Inflammatory macrophage treated with lipopolysaccharide for 4 hours (primary cell): ENCODE measurements around the gene PSMB3.
A peak's percentile ranks its signal among the peaks of the same experiment; 100 is the strongest.

Experiments
- DNase-seq: peaks from one replicate; pipeline ENCODE4 v3.0.0-alpha.2; 2020

The PSMB3 gene

DNA sequence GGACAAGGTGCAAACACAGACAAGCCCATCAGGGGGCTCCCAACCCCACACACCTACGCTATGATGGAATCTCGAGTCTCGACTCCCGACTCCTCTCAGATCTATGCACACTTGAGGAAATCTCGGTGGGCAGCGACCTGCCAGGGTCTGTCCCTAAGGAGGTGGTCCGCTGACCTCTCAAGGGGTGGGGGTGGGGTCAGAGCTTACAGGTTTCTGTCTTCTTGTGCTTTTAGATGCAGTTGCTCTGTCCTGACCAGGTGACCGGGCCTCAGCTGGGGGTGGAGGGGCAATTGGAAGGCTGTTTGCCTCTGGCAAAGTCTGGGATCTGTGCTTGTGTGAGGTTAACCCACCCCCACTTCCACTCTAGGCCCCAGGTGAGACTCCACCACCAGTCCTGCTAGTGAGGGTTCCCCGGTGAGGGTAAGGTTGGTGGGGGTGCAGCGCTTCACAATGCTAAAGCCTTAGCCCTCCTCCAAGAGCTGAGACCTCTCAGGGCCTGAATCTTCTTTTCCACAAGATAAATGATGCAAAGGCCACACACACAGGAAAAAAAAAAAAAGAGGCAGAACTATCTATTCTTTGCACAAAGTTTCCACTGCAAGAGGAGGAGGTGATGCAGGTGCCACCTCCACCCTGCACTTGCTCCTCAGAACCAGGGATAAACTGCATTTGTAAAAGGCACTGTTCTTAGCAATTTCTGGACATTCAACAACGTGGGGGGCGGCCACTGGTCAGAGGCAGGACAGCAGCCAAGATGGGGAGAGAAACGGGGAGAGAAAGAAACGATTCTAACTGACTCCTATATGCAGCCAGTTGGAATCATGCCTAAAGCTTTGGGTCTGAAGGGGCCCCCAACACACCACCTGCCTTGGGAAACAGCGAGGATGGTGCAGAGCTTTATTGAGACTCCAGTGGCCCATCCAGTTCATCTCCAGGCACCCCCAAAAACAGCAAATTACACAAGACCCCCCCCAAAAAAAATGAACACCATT lies 18.3 kb upstream of the PSMB3 start:
- DNase-seq, result no peak

DNA sequence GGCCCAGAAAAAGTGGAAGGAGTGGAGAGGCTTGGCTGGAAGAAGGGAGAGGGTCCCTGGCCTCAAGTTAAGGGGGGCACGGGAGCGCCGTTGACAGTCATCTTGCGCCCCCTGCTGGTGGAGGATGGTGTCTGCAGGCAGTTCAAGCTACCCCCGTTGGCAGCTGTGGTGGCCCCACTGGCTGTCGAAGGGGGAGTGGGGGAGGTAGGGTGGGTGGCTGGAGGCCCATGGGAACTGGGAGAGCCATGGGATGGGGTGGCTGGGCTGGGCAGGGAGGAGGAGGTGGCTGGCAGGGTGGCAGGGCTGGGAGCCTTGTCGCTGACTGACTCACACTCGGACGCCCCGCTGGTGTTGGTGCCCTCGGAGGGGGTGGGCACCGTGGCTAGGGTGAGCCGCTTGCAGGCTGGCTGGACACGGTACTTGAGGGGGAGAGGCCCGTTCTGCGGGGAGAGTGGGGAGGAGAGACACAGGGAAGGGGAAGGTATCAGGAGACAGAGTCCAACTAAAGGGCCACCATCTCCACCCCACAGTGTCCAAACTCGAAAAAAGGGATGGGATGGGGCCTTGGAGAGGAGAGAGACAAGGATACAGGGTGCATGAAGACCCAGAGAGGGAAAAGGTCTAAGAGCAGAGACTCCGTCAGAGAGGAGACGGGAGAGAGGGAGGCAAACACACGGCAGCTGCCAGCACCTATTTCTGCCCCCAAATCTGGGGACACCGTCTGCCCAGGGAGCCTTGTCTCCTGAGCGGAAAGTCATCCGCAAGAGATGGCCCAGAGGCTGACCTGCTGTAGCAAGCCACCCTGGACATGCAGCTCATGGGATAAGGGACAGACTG lies 17.2 kb upstream of the PSMB3 start:
- DNase-seq, result peak; percentile 45

DNA sequence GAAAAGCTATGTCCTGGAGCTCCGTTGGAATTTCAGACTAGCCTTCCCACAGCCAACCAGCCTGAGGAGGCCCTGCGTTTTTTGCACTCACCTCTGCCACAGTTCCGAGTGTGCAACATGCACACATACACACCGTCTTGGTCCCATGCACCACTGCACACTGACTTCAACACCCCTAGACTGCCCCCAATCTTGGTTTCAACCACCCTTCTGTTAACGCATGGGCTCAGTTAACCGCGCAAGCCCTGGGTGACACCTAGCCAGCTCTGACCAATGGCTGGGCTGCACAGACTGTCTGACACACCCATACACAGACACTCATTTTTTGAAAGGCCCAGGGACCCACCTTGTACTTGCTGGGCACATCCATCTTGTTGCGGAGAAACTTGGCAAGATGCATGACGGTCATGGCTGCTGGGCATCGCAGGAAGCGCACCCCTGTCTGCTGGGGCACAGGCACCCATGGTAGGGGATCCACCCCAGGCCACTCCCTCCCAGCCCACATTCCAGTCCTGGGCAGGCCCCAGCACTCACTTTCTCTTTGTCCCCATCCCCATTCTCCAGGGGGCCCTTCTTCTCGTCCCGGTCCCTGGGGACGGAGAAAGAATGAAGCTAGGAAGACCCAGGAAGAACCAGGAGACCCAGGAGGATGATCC lies 14.4 kb upstream of the PSMB3 start:
- no peak for DNase-seq

DNA sequence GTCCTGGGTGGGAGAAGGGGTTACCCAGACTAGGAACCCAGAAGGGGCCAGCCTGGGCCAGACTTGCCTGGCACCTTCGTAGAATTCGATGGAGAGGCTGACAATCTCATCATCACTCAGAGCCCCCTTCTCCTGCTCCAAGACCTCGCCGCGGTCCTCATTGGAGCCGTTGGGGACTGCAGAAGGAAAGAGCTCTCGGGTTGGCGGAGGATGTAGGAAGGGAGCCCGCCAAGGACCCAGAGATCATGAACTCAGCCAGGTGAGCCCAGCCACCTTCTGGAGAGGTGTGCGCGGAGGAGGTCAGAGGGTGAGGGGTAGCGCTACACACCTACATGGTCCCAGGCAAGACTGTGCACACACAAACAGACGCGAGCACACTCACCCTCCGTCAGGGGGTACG lies 13.9 kb upstream of the PSMB3 start:
- DNase-seq, result no peak

DNA sequence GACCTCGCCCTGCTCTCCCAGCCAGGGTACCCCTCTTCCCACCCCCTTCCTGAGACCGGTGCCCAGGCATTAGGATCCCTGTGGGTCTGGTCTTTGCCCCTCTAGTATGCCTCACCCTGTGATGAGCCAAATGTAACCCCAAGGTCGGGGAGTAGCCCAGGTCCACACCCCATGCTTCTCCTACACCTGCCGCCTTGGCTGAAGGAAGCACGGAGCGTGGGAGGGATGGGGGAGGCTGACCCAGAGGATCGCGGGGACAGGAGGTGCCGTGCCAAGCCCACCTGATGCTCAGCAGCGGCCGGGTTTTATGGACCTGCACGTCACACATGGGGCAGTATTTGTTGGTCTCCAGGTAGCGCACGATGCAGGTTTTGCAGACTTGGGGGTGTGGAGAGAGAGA lies 13.2 kb upstream of the PSMB3 start:
- no peak for DNase-seq

DNA sequence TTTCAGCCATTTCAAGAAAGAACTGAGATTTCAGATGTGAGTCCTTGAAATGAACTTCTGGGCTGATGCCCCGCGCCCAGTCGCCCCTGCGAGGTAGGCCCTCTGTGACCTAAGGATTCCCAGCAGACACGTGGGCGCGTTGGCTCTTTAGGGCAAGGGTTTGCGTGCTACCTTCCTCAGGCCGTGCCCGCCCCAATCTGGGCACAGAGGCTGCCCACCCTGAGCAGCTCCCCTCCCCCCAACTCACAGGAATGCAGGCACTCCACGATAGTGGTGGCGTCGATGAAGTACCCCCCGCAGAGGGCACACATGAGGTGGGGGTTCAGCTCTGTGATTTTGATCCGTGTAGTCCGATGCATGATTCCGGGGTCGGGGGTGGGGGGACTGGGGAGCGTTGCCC lies 12.5 kb upstream of the PSMB3 start:
- no peak for DNase-seq

DNA sequence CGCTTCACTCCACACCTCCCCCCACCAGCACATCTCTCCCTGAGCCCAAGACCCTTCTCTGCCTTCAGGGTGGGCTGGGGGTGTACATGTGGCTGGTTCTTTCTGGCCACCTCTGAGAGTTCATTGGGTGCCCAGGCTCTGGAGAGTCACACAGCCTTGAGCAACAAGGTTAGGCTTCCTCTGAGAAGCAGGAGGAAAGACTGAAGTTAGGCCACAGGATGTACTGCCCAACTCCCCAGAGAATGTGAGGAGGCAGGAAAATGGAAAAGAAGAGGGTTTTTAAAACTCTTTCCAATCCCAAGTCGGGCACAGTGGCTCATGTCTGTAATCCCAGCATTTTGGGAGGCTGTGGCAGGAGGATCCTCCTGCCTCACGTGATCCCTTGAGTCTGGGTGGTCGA lies 11.7 kb upstream of the PSMB3 start:
- no peak for DNase-seq

DNA sequence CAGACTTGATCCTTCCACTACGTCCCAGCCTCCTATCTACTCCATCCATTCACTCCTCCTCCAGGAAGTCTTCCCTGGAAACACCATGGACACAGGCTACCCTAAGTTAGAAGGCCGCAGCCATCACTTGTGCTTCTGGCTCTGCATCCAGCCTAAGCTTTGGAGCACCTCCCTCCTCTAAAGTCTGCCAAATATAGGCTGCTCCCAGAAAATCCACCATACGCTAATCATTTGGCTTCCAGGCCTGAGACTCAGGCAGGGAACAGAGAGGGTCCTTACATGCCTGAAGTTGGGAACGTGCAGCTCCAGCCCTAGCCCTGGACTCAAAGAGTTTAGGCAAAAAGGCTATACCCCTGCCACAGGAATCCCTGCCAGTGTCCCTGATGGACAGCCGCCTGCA lies 11.1 kb upstream of the PSMB3 start:
- no peak for DNase-seq

DNA sequence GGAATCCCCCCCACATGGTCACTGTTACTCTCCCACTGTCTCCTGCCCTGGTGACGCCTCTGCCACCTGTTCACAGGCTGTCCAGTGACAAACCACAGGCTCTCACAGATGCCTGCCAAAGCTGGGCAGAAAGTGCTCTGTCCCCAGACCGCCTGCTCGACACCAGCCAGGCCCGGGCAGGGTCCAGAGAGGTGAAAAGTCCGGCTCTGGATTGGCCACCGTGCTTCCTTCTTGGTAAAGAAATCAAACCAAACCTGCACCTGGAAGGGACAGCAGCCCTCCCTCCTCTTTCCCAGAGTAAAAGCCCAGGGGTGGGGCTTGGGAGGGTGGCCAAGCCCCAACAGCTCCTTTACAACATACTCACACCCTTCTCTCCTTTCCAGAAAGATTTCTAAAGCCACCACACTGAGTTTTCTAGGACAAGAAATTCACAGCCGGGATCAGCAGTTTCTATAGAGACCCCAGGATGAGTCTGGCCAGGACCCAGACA lies 10.6 kb upstream of the PSMB3 start:
- no peak for DNase-seq

DNA sequence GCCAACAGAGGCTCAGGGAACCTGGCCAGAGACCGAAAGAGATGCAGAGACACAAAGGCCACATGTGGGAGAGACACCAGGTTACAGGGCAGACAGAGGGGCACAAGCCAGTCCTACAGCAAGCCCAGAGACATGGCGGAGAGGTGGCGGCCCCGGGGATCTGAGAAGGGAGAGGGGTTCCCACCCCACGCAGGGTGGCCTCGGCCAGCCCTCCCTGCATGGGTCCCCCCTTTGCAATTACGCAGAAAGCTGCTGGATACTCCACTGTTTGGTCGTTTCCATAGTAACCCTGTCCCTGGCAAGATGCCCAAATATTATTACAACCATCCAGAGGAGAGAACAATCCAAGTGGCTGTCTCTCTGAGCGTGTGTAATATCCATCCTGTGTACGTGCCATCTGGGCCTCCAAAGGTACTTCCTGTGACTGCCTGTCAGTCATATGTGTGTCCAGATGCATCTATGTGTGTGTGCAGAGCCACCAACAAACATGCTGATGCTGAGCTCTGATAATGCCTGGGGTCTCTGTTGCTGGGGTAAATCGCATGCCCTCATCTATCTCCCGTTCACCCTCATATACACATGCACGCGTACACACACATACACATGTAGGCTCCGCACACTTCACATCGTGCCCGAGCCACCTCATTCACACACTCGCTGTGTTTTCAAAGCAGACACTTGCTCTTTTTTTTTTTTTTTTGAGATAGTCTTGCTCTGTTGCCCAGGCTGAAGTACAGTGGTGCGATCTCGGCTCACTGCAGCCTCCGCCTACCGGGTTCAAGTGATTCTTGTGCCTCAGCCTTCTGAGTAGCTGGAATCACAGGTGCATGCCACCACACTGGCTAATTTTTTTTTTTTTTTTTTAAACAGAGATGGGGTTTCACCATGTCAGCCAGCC lies 9.9 kb upstream of the PSMB3 start:
- no peak for DNase-seq

DNA sequence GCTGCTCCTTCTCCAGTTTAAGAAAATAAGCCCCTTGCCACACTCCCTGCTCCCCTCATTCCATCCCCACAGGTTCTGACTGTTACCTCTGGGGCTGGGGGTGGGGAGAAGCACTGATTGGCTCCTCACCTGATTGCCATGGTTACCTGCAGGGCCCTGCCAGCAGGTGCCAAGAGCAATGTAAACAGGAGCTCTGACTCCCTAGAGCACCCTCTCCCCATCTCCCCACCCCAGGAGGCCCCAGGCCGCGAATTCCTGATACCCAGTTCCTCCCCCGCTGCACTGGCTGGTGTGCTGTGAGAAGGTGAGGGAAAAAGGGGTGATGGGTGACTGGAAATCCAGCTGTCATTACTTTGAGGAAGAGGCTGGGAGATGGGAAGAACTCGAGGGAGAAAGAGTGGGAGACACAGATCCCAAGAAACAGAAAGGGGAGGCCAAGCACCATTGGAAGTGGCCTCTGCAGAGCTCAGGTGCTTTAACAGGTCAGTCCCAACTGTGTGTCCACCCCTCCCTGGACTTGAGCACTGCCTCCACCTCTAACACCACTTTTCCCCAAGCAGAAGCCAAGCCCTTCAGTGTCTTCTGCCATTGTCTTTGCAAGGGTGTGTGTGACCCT lies 8.9 kb upstream of the PSMB3 start:
- no peak for DNase-seq

DNA sequence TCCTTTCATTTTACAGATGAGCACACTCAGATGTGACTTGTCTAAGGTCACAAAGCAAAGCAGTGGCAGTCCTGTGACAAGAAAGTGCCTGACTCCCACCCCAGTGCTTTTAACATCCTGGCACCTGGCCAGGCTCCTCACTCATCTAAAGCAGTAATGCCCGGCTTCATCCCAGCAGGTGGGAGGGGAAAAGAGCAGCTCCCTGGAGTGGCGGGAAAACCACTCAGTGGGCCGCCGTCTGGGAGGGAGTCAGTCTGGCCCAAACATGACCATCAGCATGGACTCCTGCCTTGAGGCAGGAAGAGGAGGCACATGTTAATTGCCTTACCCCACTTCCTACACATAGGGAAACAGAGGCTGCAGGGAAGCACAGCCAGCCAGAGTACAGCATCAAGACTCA lies 7.0 kb upstream of the PSMB3 start:
- no peak for DNase-seq

DNA sequence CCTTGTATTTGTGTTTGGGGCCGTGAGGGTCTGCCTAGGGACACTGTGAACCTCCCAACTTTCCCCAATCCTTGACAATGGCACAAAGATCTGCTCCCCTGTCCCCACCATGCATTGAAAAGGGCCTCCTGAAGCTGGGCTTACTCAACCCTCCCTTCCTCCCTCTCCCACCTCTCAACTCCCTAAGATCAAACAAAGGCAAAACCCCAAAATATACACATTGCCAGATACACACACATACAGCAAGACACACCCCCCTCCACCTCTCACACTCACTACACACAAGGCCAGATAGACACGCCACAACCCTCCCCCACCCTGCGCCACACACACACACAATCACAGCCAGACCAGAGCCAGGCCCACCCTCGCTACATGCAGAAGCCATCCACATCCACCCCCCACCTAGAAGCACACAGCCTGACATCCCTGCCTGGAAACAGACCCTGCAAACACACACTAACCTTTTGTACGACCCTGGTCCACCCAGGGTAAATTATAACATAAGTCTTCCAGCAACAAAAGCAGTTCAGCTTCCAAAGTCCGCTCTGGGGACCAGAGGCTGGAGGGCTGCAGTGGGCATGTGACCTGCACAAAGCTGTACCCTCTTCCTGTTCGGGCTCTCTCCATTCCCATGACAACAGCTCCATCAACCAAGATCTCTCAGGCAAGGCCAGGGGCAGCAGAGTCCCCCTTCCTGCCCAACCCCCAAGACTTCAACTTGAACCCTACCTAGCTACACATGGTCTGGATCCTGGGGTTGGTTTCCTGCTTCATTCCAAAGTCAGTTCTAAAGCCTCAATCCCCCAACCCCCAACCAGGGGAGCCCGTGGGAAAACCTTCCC lies 6.3 kb upstream of the PSMB3 start:
- no peak for DNase-seq

DNA sequence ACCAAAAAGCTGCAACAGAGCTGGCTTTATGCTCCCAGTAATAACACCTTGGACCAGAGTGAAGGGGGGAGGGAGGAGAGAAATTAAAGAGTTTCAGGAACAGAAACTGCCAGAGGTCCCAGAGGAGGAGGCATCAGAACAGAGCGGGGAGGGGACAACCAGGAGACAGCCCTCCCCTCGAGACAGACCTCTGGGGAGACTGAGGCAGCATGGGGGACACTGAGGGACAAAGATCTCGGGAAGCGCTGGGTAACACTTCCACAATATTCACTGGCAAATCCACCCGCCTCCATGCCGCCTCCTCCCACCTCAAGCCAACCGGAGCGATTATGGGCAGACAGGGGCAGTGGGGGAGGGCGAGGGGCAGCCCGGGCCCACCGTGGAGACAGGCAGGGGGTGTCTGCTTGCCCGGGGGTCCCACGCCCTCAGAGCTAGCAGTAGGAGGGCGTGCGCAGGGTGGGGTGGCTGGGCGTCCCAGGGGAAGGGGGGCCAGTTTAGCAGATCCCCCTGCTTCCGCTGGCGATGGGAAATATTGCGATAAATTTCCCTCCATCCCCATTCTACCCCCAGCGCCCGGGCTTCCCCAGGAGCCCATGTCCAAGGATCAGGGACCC lies 5.6 kb upstream of the PSMB3 start:
- peak; percentile 29 for DNase-seq

DNA sequence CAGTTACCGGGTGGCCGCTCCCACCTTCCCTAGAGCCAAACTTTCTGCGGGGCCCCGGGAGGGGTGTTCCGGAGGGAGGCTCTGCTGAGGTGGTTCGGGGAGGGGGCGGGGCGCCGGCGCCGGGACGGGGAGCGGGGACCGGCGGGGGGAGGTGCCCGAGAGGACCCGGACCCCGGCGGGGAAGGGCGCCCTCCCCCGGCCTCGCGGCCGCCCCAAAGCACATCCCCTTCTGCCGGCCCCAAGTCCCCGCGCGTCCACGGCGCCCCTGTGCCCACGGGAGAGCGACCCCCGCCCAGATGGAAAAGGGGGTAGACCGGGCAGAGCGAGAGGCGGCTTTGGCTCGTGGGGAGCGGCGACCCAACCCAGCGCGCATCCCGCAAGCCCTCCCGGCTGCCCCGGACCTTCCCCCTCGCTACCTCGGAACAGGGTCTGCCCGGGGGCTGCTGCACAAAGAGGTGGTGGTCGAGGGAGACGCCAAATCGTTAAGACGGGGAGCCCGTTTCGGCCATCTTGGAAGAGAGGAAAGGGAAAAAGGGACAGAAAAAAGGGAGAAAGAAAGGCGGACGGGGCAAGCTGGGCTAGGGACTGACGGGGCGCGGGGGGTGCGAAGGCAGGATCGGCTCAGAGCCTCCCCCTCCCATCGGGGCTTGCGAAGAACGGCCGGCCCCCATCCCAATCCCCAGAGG lies 4.9 kb upstream of the PSMB3 start:
- no peak for DNase-seq

DNA sequence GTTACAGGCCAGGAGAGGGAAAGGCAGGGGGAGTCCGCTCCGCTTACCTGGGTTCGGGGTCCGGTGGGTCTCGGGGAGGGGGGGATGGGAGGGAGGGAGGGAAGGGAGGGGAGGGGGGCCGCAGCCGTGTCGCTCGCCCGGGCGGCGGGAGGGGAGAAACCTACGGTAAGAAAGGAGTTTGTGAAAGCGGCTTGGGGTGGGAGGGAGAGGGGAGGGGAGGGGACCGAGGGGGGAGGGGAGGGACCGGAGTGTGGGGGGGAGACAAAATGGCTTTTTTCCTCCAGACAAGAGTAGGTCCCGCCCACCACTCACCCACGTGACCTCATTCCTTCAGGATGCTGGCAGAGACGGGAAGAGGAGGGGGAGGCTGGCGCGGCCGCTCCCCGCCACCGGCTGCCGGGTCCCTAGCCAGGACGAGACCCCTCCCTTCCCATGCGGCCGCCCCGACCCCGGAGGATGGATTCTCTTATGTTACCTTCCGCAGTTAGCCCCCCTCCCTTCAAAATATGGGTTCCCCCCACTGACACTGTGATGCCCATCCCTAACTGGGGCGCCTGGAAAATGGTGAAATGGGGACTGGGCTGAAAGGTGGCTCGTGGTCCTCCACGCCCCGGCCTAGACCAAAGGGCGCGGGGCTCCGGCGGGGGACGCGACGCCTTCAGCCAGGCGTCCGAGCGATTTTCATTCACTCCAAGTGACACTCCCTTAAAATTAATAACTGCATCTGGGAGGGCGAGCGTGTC lies 4.2 kb upstream of the PSMB3 start, which contains the start of gene PCGF2:
TSS of gene PCGF2 (minus strand) at position 188 of the 743 bp plus-strand sequence. CDS start 7,934 bp downstream, outside the sequence.
- DNase-seq, result peak; percentile 29

DNA sequence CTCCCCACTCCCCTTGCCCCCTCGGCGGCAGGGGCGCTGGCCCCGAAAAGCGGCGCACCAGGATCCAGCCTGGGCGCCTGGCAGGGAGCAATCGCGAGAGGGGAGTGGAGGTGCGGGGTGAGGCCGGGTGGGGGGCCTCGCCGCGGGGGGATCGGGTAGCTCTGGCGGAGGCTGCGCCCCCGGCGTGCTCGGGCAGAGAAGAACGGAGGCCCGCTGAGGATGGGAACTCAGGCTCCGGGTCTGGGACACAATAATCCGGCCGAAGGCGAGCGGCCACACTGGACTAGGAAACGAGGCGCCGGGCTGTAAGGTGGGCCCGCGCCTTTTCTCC lies 3.7 kb upstream of the PSMB3 start:
- DNase-seq, result no peak

DNA sequence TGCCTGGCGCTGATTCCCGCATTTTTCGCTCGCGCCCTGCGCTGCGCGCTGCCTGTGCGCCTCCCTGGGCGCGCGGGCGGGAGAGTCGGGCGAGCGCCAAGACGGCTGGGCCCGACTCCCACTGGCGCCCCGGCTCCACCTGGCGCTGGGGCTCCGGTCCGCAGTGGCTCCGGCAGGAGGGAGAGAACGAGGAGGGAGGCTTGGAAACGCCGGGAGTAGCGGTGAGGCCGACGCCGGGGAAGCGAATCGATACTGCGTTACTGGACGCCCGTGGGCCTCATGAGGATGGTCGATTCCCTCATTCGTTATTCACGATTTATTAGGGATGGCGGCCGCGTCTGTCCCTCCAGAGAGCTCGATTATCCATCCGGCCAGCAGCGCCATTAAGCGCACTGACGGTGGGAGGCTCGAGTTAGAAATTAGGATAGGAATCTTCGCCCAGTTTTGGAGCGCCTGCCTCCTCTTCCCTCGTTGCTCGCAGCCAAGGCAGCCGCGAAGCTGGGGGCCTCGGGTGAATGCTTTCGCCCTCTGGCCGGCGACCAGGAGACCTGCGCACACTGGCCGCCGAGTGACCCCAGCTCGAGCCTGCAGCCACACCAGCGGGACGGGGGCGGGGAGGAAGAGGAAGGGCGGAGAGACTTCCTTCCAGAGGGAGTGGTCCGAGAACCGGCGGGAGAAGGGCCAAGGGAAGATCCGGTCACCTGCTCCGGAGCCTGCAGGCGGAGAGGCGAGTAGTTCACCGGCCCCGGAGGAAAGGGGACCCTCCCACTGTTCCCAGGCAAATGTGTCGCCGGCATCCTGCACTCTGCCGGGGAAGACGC lies 3.1 kb upstream of the PSMB3 start:
- DNase-seq, result peak; percentile 63
